ENCODE measurements around the gene C1orf56. TPM values are rescaled to one million over a fixed set of nuclear protein-coding genes. Genes with fewer than 3 reads are reported as not detected.

Gene C1orf56
- total RNA-seq, 1 experiment from 2014 or later = 4.8 TPM

DNA sequence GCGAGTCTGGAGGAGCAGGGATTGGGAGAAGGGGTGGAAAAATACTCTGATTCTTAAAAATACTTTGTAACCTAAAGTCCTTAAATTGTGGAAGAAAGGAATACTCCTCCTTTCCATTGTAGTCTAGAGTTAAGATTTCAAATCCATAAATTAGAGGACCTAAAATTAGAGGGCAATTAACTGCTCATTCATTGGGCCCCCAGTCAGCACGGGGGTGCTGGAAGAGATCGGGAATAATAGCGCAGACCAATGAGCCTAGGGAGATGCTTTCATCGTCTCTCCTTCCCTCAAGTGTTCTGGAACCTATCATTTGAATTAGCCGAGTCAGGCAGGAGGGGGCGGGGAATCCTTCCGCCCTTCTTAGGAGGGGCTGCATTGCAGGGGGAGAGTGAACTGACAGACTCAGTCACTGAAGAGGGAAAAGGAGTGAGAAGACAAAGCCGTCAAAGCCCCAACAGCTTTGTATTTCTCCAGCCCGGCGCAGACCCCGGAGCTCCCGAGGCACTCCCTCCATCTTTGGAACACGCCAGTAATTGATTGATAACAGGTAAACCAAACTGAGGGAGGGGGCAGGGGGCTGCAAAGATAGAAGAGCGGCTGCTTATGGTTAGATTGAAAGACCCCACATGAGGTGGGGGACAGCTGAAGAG is 12.6 kb downstream of the C1orf56 start, which contains the start of gene MLLT11:
Gene MLLT11 (plus strand): TSS at position 391 of the 650 bp plus-strand sequence. CDS start 6,828 bp downstream, outside the sequence.
- Mint-ChIP-seq H3K27ac (ENCODE audit: unreplicated experiment) (peak within 1 kb of the TSS; percentile 86), H3K9me3 (ENCODE audit: unreplicated experiment) (no peaks in the 10 kb centered on the region), H3K4me1 (ENCODE audit: low read depth, unreplicated experiment) (peaks cover 49% of the 10 kb centered on the region), H3K27me3 (ENCODE audit: insufficient read depth, unreplicated experiment) (no peaks in the 10 kb centered on the region), H3K4me3 (ENCODE audit: unreplicated experiment) (peak within 1 kb of the TSS; percentile 88), H3K36me3 (ENCODE audit: insufficient read depth, unreplicated experiment) (peaks cover 46% of the 10 kb centered on the region)
- BruUV-seq (replicated peaks) = no TSS peak
- POLR2A ChIA-PET = interaction anchor here (0.6 to 1.2 kb wide), 3 partner anchors 11 to 107 kb away, joined by 3 to 4 read pairs (median 3); no protein-coding TSS in a partner anchor
- H3K4me1 ChIP-seq = peaks cover 17% of the 10 kb centered on the region
- no peak for DNase-seq
- no peaks in the 10 kb centered on the region for H3K27me3 ChIP-seq (replicated peaks; ENCODE audit: control insufficient read depth, insufficient read depth, low read length)
- H3K36me3 ChIP-seq (ENCODE audit: control insufficient read depth, insufficient read depth, low read length) = peaks cover 4% of the 10 kb centered on the region
- CTCF ChIA-PET = interaction anchor here (0.6 to 1.4 kb wide), 4 partner anchors 12 to 221 kb away, joined by 3 to 9 read pairs (median 4); partner anchors contain the start of gene C1orf56
- TF ChIP-seq, protein P1, sequence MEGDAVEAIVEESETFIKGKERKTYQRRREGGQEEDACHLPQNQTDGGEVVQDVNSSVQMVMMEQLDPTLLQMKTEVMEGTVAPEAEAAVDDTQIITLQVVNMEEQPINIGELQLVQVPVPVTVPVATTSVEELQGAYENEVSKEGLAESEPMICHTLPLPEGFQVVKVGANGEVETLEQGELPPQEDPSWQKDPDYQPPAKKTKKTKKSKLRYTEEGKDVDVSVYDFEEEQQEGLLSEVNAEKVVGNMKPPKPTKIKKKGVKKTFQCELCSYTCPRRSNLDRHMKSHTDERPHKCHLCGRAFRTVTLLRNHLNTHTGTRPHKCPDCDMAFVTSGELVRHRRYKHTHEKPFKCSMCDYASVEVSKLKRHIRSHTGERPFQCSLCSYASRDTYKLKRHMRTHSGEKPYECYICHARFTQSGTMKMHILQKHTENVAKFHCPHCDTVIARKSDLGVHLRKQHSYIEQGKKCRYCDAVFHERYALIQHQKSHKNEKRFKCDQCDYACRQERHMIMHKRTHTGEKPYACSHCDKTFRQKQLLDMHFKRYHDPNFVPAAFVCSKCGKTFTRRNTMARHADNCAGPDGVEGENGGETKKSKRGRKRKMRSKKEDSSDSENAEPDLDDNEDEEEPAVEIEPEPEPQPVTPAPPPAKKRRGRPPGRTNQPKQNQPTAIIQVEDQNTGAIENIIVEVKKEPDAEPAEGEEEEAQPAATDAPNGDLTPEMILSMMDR (IDR thresholded peaks at IDR 0.05; ENCODE audit: insufficient read depth in 1 of 2, low read depth in 1 of 2, low read length in 1 of 2, severe bottlenecking in 1 of 2, unreplicated experiment in 1 of 2) = no peak
- peak within 1 kb of the TSS; percentile 60 for H3K4me3 ChIP-seq (ENCODE audit: low read depth, low read length)
- intact Hi-C loops (cut with micrococcal nuclease; ENCODE audit: unreplicated experiment) = no loop called here
- H3K9me3 ChIP-seq = no peaks in the 10 kb centered on the region

DNA sequence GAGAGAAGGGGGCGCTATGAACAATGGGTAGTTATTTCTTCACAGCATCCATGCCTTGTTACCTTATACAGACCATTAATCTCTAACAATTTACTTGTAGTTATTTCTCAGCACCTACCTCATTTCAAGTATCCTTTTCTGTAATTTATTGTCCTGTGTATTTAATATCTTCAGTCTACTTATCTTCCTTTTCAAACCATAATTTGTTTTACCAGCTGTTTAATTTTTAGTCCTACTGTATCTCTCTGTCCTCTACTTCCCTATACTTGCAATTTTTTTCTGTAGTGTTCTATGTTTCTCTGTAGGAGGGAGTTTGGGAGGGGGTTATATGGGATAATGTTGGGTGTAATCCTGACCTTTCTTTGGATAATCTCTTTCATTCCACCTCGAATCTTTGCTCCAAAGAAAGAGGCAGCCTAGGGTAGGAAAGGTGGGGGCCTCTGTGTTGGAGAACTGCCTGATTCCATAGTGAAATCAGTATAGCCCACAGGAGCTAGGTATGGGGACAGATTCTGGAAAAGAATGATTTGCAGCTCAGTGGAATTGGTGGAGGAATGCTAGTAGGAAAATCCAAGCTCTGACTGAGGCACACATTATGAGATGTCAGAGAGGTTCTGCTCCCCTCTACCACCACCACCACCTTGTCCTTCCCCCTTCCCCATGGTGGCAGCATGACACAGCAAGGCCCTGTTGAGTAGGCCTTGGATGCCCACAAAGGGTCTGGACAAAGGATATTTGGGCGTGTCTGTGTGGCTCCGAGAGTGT is 13.3 kb downstream of the C1orf56 start:
- Histone ChIP-seq H3K36me3 (ENCODE audit: control insufficient read depth, insufficient read depth, low read length) (no peaks in the 10 kb centered on the region), H3K9me3 (no peaks in the 10 kb centered on the region), H3K4me1 (peaks cover 11% of the 10 kb centered on the region), H3K27me3 (replicated peaks; ENCODE audit: control insufficient read depth, insufficient read depth, low read length) (no peaks in the 10 kb centered on the region), H3K4me3 (ENCODE audit: low read depth, low read length) (peak overlapping the region; percentile 60)
- ChIA-PET POLR2A (interaction anchor here (0.6 kb wide), 1 partner anchor 106 kb away, joined by 4 read pairs; no protein-coding TSS in a partner anchor), CTCF (interaction anchor here (0.6 kb wide), 1 partner anchor 221 kb away, joined by 4 read pairs; no protein-coding TSS in a partner anchor)
- no TSS peak for BruUV-seq (replicated peaks)
- H3K9me3 Mint-ChIP-seq (ENCODE audit: unreplicated experiment) = no peaks in the 10 kb centered on the region
- TF ChIP-seq, protein P1 (IDR thresholded peaks at IDR 0.05; ENCODE audit: insufficient read depth in 1 of 2, low read depth in 1 of 2, low read length in 1 of 2, severe bottlenecking in 1 of 2, unreplicated experiment in 1 of 2) = no peak
- H3K27me3 Mint-ChIP-seq (ENCODE audit: insufficient read depth, unreplicated experiment) = no peaks in the 10 kb centered on the region
- H3K4me3 Mint-ChIP-seq (ENCODE audit: unreplicated experiment) = peak overlapping the region; percentile 88
- DNase-seq = no peak
- H3K27ac Mint-ChIP-seq (ENCODE audit: unreplicated experiment) = peak overlapping the region; percentile 86
- intact Hi-C loops (cut with micrococcal nuclease; ENCODE audit: unreplicated experiment) = no loop called here
- peaks cover 42% of the 10 kb centered on the region for H3K4me1 Mint-ChIP-seq (ENCODE audit: low read depth, unreplicated experiment)
- H3K36me3 Mint-ChIP-seq (ENCODE audit: insufficient read depth, unreplicated experiment) = peaks cover 39% of the 10 kb centered on the region

DNA sequence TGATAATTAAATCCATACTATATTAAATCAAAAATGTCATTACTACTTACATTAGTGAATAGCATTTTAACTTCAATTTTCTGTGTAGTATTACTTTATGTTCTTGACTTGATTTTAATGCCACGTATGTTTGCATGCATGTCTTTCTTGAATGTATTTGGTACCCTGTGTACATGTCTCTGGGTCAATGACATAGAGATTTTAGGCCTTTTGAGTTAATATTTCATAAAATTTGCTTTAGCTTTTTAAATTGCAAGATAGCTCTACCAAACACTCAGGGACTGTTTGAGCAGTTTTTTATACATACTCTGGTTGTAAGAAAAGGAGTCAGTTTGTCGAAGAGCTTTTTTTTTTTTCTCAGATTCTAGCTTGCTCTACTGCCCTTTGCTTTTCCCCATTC is 14.2 kb downstream of the C1orf56 start:
- POLR2A ChIA-PET = no interaction called here
- Histone ChIP-seq H3K4me1 (peaks cover 8% of the 10 kb centered on the region), H3K4me3 (ENCODE audit: low read depth, low read length) (no peak overlapping the region), H3K36me3 (ENCODE audit: control insufficient read depth, insufficient read depth, low read length) (no peaks in the 10 kb centered on the region), H3K27me3 (replicated peaks; ENCODE audit: control insufficient read depth, insufficient read depth, low read length) (no peaks in the 10 kb centered on the region), H3K9me3 (no peaks in the 10 kb centered on the region)
- BruUV-seq (replicated peaks) = no TSS peak
- peaks cover 31% of the 10 kb centered on the region for H3K36me3 Mint-ChIP-seq (ENCODE audit: insufficient read depth, unreplicated experiment)
- CTCF ChIA-PET = no interaction called here
- intact Hi-C loops (cut with micrococcal nuclease; ENCODE audit: unreplicated experiment) = no loop called here
- TF ChIP-seq, protein P1 (IDR thresholded peaks at IDR 0.05; ENCODE audit: insufficient read depth in 1 of 2, low read depth in 1 of 2, low read length in 1 of 2, severe bottlenecking in 1 of 2, unreplicated experiment in 1 of 2) = no peak
- DNase-seq = no peak
- no peak overlapping the region for H3K27ac Mint-ChIP-seq (ENCODE audit: unreplicated experiment)
- no peaks in the 10 kb centered on the region for H3K9me3 Mint-ChIP-seq (ENCODE audit: unreplicated experiment)
- no peaks in the 10 kb centered on the region for H3K27me3 Mint-ChIP-seq (ENCODE audit: insufficient read depth, unreplicated experiment)
- peaks cover 33% of the 10 kb centered on the region for H3K4me1 Mint-ChIP-seq (ENCODE audit: low read depth, unreplicated experiment)
- no peak overlapping the region for H3K4me3 Mint-ChIP-seq (ENCODE audit: unreplicated experiment)

Measured in Caco-2 (cell line).